ENCODE results near the gene LY9. TPM values are rescaled to one million over a fixed set of nuclear protein-coding genes. Genes with fewer than 3 reads are reported as not detected.

The LY9 gene
- total RNA-seq, 4 donors from 2014 or later: 0.26 to 3.2 (median 0.60) TPM

- intact Hi-C loops (cut with DNase I): no loop called here
- TF ChIP-seq POLR2A (IDR thresholded peaks at IDR 0.05) (no peak), CTCF (IDR thresholded peaks at IDR 0.05) (no peak)
- Histone ChIP-seq H3K4me3 (no peak overlapping the region), H3K27ac (no peak overlapping the region), H3K4me1 (no peaks in the 10 kb centered on the region), H3K27me3 (no peaks in the 10 kb centered on the region), H3K9me3 (no peaks in the 10 kb centered on the region), H3K36me3 (no peaks in the 10 kb centered on the region)
- no peak for DNase-seq
- WGBS, 2 donors: 85 to 94% methylated on average over 2 of the region's 2 CpGs
Observed at GRCh38 chr1:160827418-160827817, 31.4 kb downstream of the LY9 start.

GRCh38 chr1:160829766-160830165 lies 33.8 kb downstream of the LY9 start:
- 86% methylated on average over 1 of the region's 1 CpG for WGBS, 2 donors
- H3K27ac ChIP-seq: no peak overlapping the region
- no peaks in the 10 kb centered on the region for H3K27me3 ChIP-seq
- no peaks in the 10 kb centered on the region for H3K9me3 ChIP-seq
- H3K4me3 ChIP-seq: no peak overlapping the region
- H3K4me1 ChIP-seq: no peaks in the 10 kb centered on the region
- DNase-seq: no peak
- H3K36me3 ChIP-seq: no peaks in the 10 kb centered on the region
- TF ChIP-seq CTCF (IDR thresholded peaks at IDR 0.05) (no peak), POLR2A (IDR thresholded peaks at IDR 0.05) (no peak)
- intact Hi-C loops (cut with DNase I): loop anchor here (5.0 to 10.0 kb wide), 5 partner anchors 52 to 305 kb away; partner anchors contain the start of genes DEDD and ITLN2

- Histone ChIP-seq H3K27ac (no peak overlapping the region), H3K36me3 (no peaks in the 10 kb centered on the region), H3K4me1 (no peaks in the 10 kb centered on the region), H3K4me3 (no peak overlapping the region), H3K9me3 (no peaks in the 10 kb centered on the region), H3K27me3 (no peaks in the 10 kb centered on the region)
- peak; percentile 58 to 77 (median 70) for TF ChIP-seq CTCF (IDR thresholded peaks at IDR 0.05)
- TF ChIP-seq POLR2A (IDR thresholded peaks at IDR 0.05): no peak
- no peak for DNase-seq
- intact Hi-C loops (cut with DNase I): loop anchor here (5.0 to 10.0 kb wide), 5 partner anchors 53 to 304 kb away; partner anchors contain the start of genes DEDD and ITLN2
- 55 to 57% methylated on average over 7 of the region's 8 CpGs for WGBS, 2 donors
Observed at GRCh38 chr1:160830321-160831153, 34.6 kb downstream of the LY9 start.

- Histone ChIP-seq H3K4me3 (no peak overlapping the region), H3K27me3 (no peaks in the 10 kb centered on the region), H3K27ac (no peak overlapping the region), H3K36me3 (no peaks in the 10 kb centered on the region), H3K4me1 (peaks cover 0 to 19% (median 4%) of the 10 kb centered on the region in 3 donors), H3K9me3 (no peaks in the 10 kb centered on the region)
- no peak for DNase-seq
- WGBS, 2 donors: 60 to 78% methylated on average over 3 of the region's 3 CpGs
- TF ChIP-seq POLR2A (IDR thresholded peaks at IDR 0.05) (no peak), CTCF (IDR thresholded peaks at IDR 0.05) (peak; percentile 61 to 71 (median 66))
- intact Hi-C loops (cut with DNase I): loop anchor here (5.0 to 10.0 kb wide), 5 partner anchors 58 to 300 kb away; partner anchors contain the start of genes DEDD and ITLN2
Observed at GRCh38 chr1:160834945-160835565, 39.1 kb downstream of the LY9 start.

GRCh38 chr1:160835751-160836150 lies 39.8 kb downstream of the LY9 start:
- intact Hi-C loops (cut with DNase I): loop anchor here (10.0 kb wide), 4 partner anchors 111 to 299 kb away; partner anchors contain the start of genes DEDD and ITLN2
- Histone ChIP-seq H3K9me3 (no peaks in the 10 kb centered on the region), H3K27me3 (no peaks in the 10 kb centered on the region), H3K4me3 (no peak overlapping the region), H3K4me1 (peaks cover 0 to 19% (median 4%) of the 10 kb centered on the region in 3 donors), H3K36me3 (no peaks in the 10 kb centered on the region), H3K27ac (no peak overlapping the region)
- DNase-seq: no peak
- TF ChIP-seq POLR2A (IDR thresholded peaks at IDR 0.05) (no peak), CTCF (IDR thresholded peaks at IDR 0.05) (no peak)
- WGBS, 2 donors: 61 to 72% methylated on average over 3 of the region's 3 CpGs
